GM18951 (cell line): ENCODE data around the gene NUDCD3.

ENCODE experiments used
- POLR2A ChIP-seq: IDR thresholded peaks from 4 replicates; pipeline ENCODE4 v1.6.1; 2011; ENCODE audit warnings: mild to moderate bottlenecking; ENCODE audit not compliant: insufficient read length, insufficient read depth; ENCODE audit errors: extremely low read depth
- in situ Hi-C: fragments of 300-500 bp; cut with MboI; formaldehyde crosslinking; loops from one replicate; pipeline ENCODE4 v1.12.0; 2022; ENCODE audit warnings: low sequenced_read_pairs, mixed read lengths, inconsistent platforms; ENCODE audit not compliant: unreplicated experiment

Gene NUDCD3

DNA sequence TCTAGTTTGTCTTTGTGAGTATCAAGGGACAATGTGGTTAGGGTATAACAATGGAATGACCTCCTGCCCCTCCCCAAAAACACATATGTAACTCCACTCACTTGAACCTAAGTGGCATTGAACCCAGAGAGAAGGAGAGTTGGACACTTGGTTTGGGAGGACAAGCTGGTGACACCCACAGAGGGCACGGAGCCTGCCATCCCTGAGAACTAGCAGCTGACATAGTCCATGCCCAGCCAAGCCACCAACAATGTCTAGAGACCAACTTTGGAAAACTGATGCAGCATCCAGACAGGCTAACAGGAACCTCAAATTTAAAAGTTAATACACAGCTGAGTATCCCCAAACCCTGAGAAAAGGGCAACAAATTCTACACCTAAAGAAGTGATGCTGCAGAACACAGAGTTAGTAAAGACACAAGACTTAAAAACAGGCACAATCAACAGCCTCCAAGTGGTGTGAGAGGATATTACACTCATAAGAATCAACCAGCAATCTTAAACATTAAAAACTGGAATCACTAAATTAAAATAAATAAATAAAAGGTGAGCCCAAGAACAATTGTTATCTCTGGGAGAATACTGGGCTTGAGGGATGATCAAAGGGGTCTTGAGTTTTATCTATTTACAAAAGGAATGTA is 27.2 kb downstream of the NUDCD3 start:
- no peak for TF ChIP-seq POLR2A
- in situ Hi-C loops = no loop called here

DNA sequence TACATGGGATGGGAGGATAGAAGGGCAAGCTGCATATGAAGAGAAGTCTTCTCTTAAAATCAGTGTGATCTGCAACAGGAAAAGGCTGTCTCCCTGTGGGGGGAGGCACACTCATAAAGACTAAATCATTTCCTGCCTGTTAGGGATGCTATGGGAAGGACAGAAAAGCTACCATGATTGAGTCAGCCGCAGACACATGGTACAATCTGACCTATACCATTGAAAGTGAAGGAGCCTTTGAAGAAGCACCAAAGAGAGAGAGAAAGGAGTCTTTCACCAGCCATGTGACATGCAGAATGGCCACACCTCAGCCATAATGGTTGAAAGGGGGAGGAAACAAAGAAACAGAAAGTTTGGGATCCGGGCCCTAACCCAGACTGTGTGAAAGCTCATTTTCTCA is 29.1 kb downstream of the NUDCD3 start:
- in situ Hi-C loops = no loop called here
- TF ChIP-seq POLR2A = no peak

DNA sequence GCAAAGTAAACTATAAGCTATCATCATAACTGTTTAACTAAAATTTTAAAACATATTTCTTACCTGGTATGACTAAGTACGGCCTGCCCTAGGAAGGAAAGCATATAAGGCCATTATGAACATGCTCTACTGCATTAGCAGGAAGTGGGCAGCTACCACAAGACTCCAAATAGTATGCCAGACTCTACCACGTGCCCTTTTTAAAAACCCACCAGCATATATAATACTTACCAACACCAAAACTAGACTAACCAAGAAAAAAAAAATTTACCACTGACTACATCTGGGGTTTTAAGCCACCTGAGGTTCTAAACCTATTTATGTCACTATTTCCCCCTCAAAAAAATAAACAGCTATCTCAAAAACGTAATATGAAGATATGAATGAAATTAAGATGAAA is 30.1 kb downstream of the NUDCD3 start:
- in situ Hi-C loops = no loop called here

DNA sequence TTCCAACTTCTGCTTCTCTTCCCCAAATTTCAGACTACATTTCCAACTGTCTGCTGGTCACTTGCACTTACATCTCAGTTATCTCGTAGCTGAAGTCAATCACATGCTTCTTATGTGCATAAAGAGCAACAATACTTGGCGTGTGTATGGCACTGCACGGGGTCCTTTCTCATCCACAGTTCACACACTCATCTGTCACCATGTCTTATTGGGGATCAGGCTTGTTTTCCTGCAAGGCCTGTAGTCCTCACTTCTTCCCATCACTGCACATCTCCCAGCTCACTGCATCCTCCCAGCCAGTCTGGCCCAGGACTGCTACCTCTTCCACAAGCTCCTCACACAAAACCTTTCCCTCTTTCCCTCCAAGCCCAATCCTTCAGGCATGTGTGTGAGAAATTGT is 35.3 kb downstream of the NUDCD3 start:
- in situ Hi-C loops = no loop called here
- no peak for TF ChIP-seq POLR2A

More for the DNA sequence above, 30.1 kb downstream of the NUDCD3 start:
- no peak for TF ChIP-seq POLR2A

DNA sequence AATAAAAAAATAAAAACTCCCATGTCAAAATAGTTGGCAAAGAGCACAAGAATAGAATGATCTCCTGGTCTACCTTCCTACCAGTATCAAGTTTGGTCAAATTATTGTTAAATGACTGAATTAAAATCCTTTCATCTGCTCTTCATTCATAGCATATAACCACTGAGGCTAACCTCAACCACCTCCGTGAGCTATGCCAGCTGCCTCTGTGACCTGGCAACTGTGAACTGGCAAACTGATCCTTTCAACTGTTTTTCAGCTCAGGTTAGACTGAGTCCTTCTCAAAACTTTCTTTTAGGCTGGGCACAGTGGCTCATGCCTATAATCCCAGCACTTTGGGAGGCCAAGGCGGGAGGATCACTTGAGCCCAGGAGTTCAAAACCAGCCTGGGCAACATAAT is 36.1 kb downstream of the NUDCD3 start:
- TF ChIP-seq POLR2A = no peak
- in situ Hi-C loops = no loop called here

DNA sequence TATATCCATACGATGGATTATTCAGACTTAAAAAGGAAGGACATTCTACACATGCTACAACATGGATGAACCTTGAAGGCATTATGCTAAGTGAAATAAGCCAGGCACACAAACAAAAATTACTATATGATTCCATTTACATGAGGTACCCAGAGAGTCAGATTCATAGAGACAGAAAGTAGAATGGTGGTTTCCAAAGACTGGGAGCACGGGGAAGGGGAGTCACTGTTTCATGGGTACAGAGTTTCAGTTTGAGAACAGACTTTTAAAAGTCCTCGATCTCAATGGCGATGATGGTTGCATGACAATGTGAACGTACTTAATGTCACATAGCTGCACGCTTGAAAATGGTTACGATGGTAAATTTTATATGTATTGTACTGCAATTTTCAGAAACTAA is 39.3 kb downstream of the NUDCD3 start:
- no peak for TF ChIP-seq POLR2A
- in situ Hi-C loops = no loop called here

DNA sequence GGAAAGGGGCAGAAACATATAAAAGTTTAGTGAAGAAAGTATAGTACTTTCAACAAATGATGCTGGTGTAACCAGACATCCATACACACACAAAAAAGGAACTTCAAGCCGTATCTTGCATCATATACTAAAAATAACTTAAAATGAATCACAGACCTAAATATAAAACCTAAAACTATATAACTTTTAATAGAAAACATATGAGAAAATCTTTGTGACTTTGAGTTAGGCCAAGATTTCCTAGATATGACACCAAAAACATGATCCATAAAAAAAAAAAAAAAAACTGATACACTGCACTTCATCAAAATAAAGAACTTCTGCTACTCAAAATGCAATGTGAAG is 40.9 kb downstream of the NUDCD3 start:
- in situ Hi-C loops = no loop called here
- TF ChIP-seq POLR2A = no peak

DNA sequence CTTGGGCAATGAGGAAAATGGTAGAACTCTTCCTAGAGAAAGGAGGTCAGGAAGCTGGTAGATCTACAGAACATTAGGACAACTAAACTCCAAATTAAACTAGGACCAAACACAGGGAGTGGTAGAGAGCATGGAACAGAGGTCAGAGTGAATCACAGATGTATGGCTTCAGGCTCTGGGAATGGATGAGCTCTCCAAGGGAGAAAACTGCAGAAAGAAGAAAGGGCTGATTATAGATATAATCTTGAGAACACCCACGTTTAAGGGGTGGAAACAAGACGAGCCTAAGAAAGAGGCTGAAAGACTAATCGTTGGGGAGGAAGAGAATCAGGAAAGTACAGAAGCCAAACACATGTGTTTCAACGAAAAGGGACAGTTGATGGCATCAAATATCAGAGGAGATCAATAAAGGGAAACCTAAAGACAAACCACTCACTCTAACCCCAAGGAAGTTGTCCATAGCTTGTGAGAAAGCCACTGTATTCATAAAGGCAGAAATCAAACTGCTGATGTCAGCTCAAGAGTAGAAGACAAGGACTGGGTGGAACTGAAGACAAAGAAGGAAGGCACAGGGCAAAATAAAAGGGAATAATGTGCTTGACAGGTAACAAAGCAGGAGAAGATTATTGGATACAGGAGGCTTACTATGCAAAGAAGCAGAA is 41.4 kb downstream of the NUDCD3 start:
- no peak for TF ChIP-seq POLR2A
- in situ Hi-C loops = no loop called here

DNA sequence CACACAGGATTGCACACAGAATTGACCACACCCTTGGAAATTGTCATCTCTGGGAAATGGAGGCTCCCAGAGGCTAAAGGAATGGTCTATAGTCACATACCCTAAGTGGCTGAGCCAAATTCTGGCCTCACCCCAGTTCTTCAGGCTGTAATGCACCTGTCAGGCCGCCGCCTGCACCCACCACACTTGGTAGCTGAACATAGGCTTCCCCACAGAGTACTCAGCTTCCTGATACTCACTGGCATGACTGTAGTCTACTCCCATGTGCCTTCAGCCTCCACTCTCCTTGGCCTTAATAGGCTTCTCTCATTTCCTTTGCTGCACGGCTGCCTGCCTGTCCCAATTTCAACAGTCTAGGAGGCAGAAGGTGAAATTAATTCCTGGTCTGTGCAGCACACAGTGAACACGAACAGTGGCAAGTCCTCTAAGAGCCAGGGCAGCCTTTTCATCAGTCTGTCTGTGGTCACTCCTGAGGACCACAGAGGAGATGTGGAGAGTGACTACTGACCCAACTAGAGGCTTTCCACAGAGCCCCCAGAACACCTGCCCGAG is 42.5 kb downstream of the NUDCD3 start:
- no peak for TF ChIP-seq POLR2A
- in situ Hi-C loops = no loop called here

DNA sequence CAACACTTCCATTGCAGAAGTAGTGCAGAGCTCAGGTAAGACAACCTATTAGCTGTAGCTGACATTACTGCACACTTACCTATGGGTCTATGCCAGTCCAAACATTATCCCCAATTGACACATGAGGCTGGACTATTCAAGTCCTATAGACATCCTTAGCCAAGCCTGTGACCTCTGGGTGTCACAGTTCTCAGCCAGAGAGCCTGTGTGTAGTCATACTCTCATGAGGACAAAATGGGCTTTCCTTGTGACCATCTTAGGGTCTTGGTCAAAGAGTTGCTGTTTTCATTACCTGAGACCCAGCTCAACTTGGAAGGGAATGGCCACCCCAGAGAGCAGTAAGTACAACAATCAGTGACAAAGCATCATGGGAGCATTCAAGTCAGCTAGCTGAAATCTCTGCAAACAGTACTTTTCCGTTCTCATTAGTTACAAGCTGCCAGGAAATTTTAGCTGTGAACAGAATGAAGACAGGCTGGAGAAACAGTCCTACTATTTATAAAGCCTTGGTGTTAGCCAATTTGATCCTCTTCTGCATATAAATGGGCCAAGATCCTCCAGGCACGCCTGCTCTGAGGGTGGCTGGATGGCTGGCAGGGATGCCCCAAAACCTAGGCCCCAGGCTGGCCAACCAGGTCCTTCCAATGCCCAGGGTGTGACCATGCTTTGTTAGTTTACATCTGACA is 44.3 kb downstream of the NUDCD3 start:
- in situ Hi-C loops = no loop called here
- TF ChIP-seq POLR2A = no peak

DNA sequence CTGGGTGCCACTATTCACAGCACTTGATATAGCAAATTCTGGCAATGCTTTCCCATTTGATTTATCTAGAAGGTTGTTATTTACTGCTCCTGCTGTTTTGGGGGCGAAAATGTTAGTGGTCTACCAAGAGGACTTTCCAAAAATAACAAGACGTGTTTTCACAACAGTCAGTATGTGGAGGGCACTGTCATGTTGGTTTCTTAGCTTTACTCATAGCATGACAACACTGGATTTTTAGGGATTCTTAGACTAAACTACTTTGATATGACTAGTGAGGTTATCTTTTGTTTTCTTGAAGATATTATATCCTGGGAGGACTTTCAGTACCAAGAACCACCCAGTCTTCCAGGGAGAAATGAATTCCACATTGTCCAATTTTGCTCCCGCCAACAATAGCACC is 49.4 kb downstream of the NUDCD3 start:
- in situ Hi-C loops = no loop called here
- TF ChIP-seq POLR2A = no peak

DNA sequence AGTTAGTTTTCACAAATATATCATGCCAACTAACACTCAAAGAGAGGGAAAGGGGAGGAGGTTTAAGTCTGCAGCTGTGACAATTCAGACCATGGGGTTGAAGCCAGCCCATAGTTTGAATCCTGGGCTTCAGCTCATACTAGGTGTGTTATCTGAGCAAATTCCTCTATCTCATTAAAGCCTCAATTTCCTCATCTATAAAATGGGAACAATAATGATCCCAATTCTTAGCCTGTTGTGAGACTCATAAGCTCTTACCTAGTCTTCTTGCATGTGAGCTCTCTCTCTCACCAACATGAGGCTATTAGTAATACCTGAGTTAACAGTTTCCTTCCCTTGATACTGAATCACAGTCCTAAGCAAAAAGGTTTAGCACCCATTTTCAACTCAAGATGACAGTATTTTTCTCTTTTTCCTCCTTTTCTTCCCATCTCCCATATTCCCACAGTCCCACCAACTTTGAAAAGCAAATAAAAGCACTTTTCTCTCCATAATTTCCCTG is 49.8 kb downstream of the NUDCD3 start:
- no peak for TF ChIP-seq POLR2A
- in situ Hi-C loops = no loop called here

DNA sequence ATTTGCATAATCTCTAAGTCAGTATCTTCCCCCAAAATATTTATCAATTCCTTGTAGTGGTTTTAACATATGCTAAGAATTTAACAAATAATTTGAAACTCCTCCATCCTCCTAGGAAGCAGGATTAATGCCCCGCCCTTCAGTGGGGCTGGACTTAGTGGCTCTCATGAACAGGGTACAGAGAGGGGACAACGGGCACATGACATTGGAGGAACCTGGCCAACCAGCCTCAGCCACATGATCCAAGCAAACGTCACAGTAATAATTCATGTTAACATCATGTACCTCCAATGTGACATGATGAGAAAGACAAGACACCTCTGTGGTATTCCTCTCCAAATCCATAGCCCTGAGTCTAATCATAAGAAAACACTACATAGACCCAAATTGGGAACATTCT is 50.5 kb downstream of the NUDCD3 start:
- in situ Hi-C loops = no loop called here
- TF ChIP-seq POLR2A = no peak

DNA sequence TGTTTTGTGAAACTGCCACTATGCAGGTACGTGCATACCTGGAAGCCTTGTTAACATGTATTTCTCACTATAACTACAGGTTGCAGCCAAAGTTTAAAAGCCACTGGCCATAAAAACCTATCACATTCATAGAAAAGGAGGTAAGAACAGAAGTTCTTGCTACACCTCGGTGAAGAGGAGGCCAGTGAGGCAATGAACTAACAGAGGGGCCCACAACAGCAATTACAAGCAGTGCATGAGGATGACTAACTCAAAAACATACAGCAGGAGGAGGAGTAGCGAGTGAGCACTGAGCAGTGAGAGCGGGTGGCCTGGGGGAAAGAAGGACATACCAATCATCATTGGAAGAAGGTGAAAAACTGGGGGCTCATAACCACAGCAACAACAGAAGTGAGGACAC is 51.6 kb downstream of the NUDCD3 start:
- no peak for TF ChIP-seq POLR2A
- in situ Hi-C loops = no loop called here
